ENCODE measurements around the gene SLC16A7. TPM values are rescaled to one million over a fixed set of nuclear protein-coding genes. Genes with fewer than 3 reads are reported as not detected.

Gene SLC16A7
- total and polyA plus RNA-seq, 2 donors from 2014 or later = 6.4 to 33.9 TPM

GRCh38 chr12:59675461-59675860 is 79.6 kb downstream of the SLC16A7 start:
- intact Hi-C loops (cut with DNase I) = no loop called here
- Histone ChIP-seq H3K4me3 (ENCODE audit: low read length in 3 of 3) (no peak overlapping the region), H3K27ac (ENCODE audit: low read depth in 2 of 2, low read length in 2 of 2) (no peak overlapping the region), H3K4me1 (ENCODE audit: control insufficient read depth in 2 of 3, insufficient read depth in 2 of 3, low read depth in 1 of 3, low read length in 3 of 3) (no peaks in the 10 kb centered on the region), H3K27me3 (ENCODE audit: control insufficient read depth, insufficient read depth, low read length) (no peaks in the 10 kb centered on the region), H3K9me3 (ENCODE audit: control insufficient read depth in 2 of 3, insufficient read depth in 1 of 3, low read length in 3 of 3) (no peaks in the 10 kb centered on the region), H3K36me3 (ENCODE audit: control insufficient read depth in 2 of 3, insufficient read depth in 3 of 3, low read length in 3 of 3) (no peaks in the 10 kb centered on the region), H3K9ac (ENCODE audit: low read length in 3 of 3) (no peak overlapping the region)
- FAIRE-seq (no peak), DNase-seq (no peak)
- TF ChIP-seq CTCF (IDR thresholded peaks at IDR 0.05; ENCODE audit: borderline replicate concordance, extremely low read depth, insufficient read depth) = no peak

- H3K36me3 ChIP-seq (ENCODE audit: control insufficient read depth in 2 of 3, insufficient read depth in 3 of 3, low read length in 3 of 3) = no peaks in the 10 kb centered on the region
- no peak overlapping the region for H3K27ac ChIP-seq (ENCODE audit: low read depth in 2 of 2, low read length in 2 of 2)
- intact Hi-C loops (cut with DNase I) = no loop called here
- no peaks in the 10 kb centered on the region for H3K27me3 ChIP-seq (ENCODE audit: control insufficient read depth, insufficient read depth, low read length)
- DNase-seq (no peak), FAIRE-seq (no peak)
- no peak overlapping the region for H3K9ac ChIP-seq (ENCODE audit: low read length in 3 of 3)
- TF ChIP-seq CTCF (IDR thresholded peaks at IDR 0.05; ENCODE audit: borderline replicate concordance, extremely low read depth, insufficient read depth) = no peak
- no peaks in the 10 kb centered on the region for H3K4me1 ChIP-seq (ENCODE audit: control insufficient read depth in 2 of 3, insufficient read depth in 2 of 3, low read depth in 1 of 3, low read length in 3 of 3)
- no peaks in the 10 kb centered on the region for H3K9me3 ChIP-seq (ENCODE audit: control insufficient read depth in 2 of 3, insufficient read depth in 1 of 3, low read length in 3 of 3)
- no peak overlapping the region for H3K4me3 ChIP-seq (ENCODE audit: low read length in 3 of 3)
Measured at GRCh38 chr12:59677857-59678256, 82.0 kb downstream of the SLC16A7 start.

- Histone ChIP-seq H3K4me1 (ENCODE audit: control insufficient read depth in 2 of 3, insufficient read depth in 2 of 3, low read depth in 1 of 3, low read length in 3 of 3) (no peaks in the 10 kb centered on the region), H3K27me3 (ENCODE audit: control insufficient read depth, insufficient read depth, low read length) (no peaks in the 10 kb centered on the region), H3K27ac (ENCODE audit: low read depth in 2 of 2, low read length in 2 of 2) (no peak overlapping the region), H3K36me3 (ENCODE audit: control insufficient read depth in 2 of 3, insufficient read depth in 3 of 3, low read length in 3 of 3) (no peaks in the 10 kb centered on the region), H3K4me3 (ENCODE audit: low read length in 3 of 3) (no peak overlapping the region), H3K9me3 (ENCODE audit: control insufficient read depth in 2 of 3, insufficient read depth in 1 of 3, low read length in 3 of 3) (no peaks in the 10 kb centered on the region), H3K9ac (ENCODE audit: low read length in 3 of 3) (no peak overlapping the region)
- intact Hi-C loops (cut with DNase I) = no loop called here
- TF ChIP-seq CTCF (IDR thresholded peaks at IDR 0.05; ENCODE audit: borderline replicate concordance, extremely low read depth, insufficient read depth) = no peak
- DNase-seq = no peak
- no peak for FAIRE-seq
Measured at GRCh38 chr12:59678759-59679411, 83.1 kb downstream of the SLC16A7 start.

- intact Hi-C loops (cut with DNase I) = no loop called here
Measured at GRCh38 chr12:59689776-59690175, 93.9 kb downstream of the SLC16A7 start.

More at GRCh38 chr12:59689776-59690175, 93.9 kb downstream of the SLC16A7 start:
- Histone ChIP-seq H3K9ac (ENCODE audit: low read length in 3 of 3) (no peak overlapping the region), H3K27me3 (ENCODE audit: control insufficient read depth, insufficient read depth, low read length) (no peaks in the 10 kb centered on the region), H3K36me3 (ENCODE audit: control insufficient read depth in 2 of 3, insufficient read depth in 3 of 3, low read length in 3 of 3) (no peaks in the 10 kb centered on the region), H3K4me1 (ENCODE audit: control insufficient read depth in 2 of 3, insufficient read depth in 2 of 3, low read depth in 1 of 3, low read length in 3 of 3) (no peaks in the 10 kb centered on the region), H3K27ac (ENCODE audit: low read depth in 2 of 2, low read length in 2 of 2) (no peak overlapping the region), H3K9me3 (ENCODE audit: control insufficient read depth in 2 of 3, insufficient read depth in 1 of 3, low read length in 3 of 3) (no peaks in the 10 kb centered on the region), H3K4me3 (ENCODE audit: low read length in 3 of 3) (no peak overlapping the region)
- FAIRE-seq (no peak), DNase-seq (no peak)
- no peak for TF ChIP-seq CTCF (IDR thresholded peaks at IDR 0.05; ENCODE audit: borderline replicate concordance, extremely low read depth, insufficient read depth)
